IMR-90 (cell line): ENCODE results near the gene AWAT1. TPM values are rescaled to one million over a fixed set of nuclear protein-coding genes. Genes with fewer than 3 reads are reported as not detected.

Experiments
- ATAC-seq: fragments of 200-7000 bp; cut with Tn5 transposase; 2 replicates; pipeline ENCODE4 v1.9.1; 2020; ENCODE audit warnings: low read depth, mild to moderate bottlenecking, moderate library complexity
- BruUV-seq: library from RNA; stranded (reverse); fragments of 400-500 nt; replicated peaks from 2 replicates; lab custom pipeline; 2021; lab: Mats Ljungman, UMichigan
- CTCF ChIA-PET: fragments of 300-600 bp; formaldehyde crosslinking; extraction: SDS; loops from one replicate; lab custom pipeline; 2021; ENCODE audit warnings: antibody characterized with exemption; lab: Yijun Ruan, JAX
- POLR2A ChIA-PET: fragments of 300-600 bp; sonication (Branson Sonifier 250); formaldehyde crosslinking; loops from one replicate; lab custom pipeline; 2022; ENCODE audit warnings: antibody characterized with exemption; ENCODE audit not compliant: unreplicated experiment; lab: Charles Lee
- DNase-seq: peaks from one replicate; pipeline ENCODE4 v3.0.0; 2013
- H2AFZ ChIP-seq: replicated peaks from 2 replicates; pipeline ENCODE3; 2013; ENCODE audit warnings: low read length, mild to moderate bottlenecking; ENCODE audit not compliant: poor library complexity
- H2AK5ac ChIP-seq: 2 replicates; pipeline ENCODE4 v1.6.1; 2013; ENCODE audit warnings: low read depth, low read length, inconsistent platforms
- H2AK9ac ChIP-seq: replicated peaks from 2 replicates; pipeline ENCODE3; 2013; ENCODE audit warnings: mild to moderate bottlenecking, low read depth, low read length, moderate library complexity; ENCODE audit not compliant: poor library complexity
- H2BK120ac ChIP-seq: 2 replicates; pipeline ENCODE4 v1.6.1; 2013; ENCODE audit warnings: low read depth, low read length, inconsistent platforms
- H2BK15ac ChIP-seq: 3 replicates; pipeline ENCODE4 v1.6.1; 2013; ENCODE audit warnings: low read depth, low read length, inconsistent platforms
- H2BK20ac ChIP-seq: 2 replicates; pipeline ENCODE4 v1.6.1; 2013; ENCODE audit warnings: low read depth, mild to moderate bottlenecking, inconsistent platforms, low read length, moderate library complexity
- H2BK5ac ChIP-seq: 2 replicates; pipeline ENCODE4 v1.6.1; 2013; ENCODE audit warnings: mild to moderate bottlenecking, low read depth, low read length, inconsistent platforms; ENCODE audit not compliant: poor library complexity, severe bottlenecking
- H3K14ac ChIP-seq: replicated peaks from 2 replicates; pipeline ENCODE4 v1.6.1; 2013; ENCODE audit warnings: low read depth, low read length, inconsistent platforms
- H3K18ac ChIP-seq: 2 replicates; pipeline ENCODE4 v1.6.1; 2013; ENCODE audit warnings: low read depth, low read length, control low read depth
- H3K23ac ChIP-seq: 2 replicates; pipeline ENCODE4 v1.6.1; 2013; ENCODE audit warnings: low read depth, low read length, inconsistent platforms
- H3K27ac ChIP-seq: 2 replicates; pipeline ENCODE4 v1.5.1; 2013; ENCODE audit warnings: mild to moderate bottlenecking, control low read depth, low read length; ENCODE audit not compliant: insufficient read depth
- H3K27me3 ChIP-seq: 2 replicates; pipeline ENCODE4 v1.6.1; 2013; ENCODE audit warnings: low read length; ENCODE audit not compliant: control insufficient read depth, insufficient read depth
- H3K36me3 ChIP-seq: 2 replicates; pipeline ENCODE4 v1.6.1; 2013; ENCODE audit warnings: low read length, mixed read lengths; ENCODE audit not compliant: control insufficient read depth, insufficient read depth
- H3K4ac ChIP-seq: 2 replicates; pipeline ENCODE4 v1.6.1; 2013; ENCODE audit warnings: low read depth, low read length, inconsistent platforms
- H3K4me1 ChIP-seq: 2 replicates; pipeline ENCODE4 v1.6.1; 2013; ENCODE audit warnings: low read length, mixed read lengths; ENCODE audit not compliant: control insufficient read depth, insufficient read depth
- H3K4me2 ChIP-seq: 2 replicates; pipeline ENCODE4 v1.6.1; 2013; ENCODE audit warnings: low read depth, mild to moderate bottlenecking, control low read depth, low read length, moderate library complexity
- H3K4me3 ChIP-seq: 2 replicates; pipeline ENCODE4 v1.5.1; 2013; ENCODE audit warnings: low read depth, mild to moderate bottlenecking, control low read depth, low read length, moderate library complexity; ENCODE audit not compliant: insufficient read depth
- H3K56ac ChIP-seq: 2 replicates; pipeline ENCODE4 v1.6.1; 2013; ENCODE audit warnings: low read length, inconsistent platforms; ENCODE audit not compliant: insufficient read depth; ENCODE audit errors: extremely low read depth
- H3K79me1 ChIP-seq, 2 experiments: 2 replicates each; pipeline ENCODE4 v1.6.1; 2013; ENCODE audit warnings: low read length in 2 of 2, inconsistent platforms in 1 of 2, low read depth in 1 of 2
- H3K9ac ChIP-seq: 2 replicates; pipeline ENCODE4 v1.6.1; 2013; ENCODE audit warnings: low read depth, low read length, control low read depth
- H3K9me1 ChIP-seq: 2 replicates; pipeline ENCODE4 v1.6.1; 2013; ENCODE audit warnings: low read length, inconsistent platforms; ENCODE audit not compliant: insufficient read depth
- H3K9me3 ChIP-seq: 2 replicates; pipeline ENCODE4 v1.6.1; 2013; ENCODE audit warnings: low read length; ENCODE audit not compliant: control insufficient read depth, insufficient read depth
- H4K20me1 ChIP-seq: 2 replicates; pipeline ENCODE4 v1.6.1; 2013; ENCODE audit warnings: low read length, inconsistent platforms; ENCODE audit not compliant: insufficient read depth
- H4K5ac ChIP-seq: 2 replicates; pipeline ENCODE4 v1.6.1; 2013; ENCODE audit warnings: mild to moderate bottlenecking, low read depth, low read length, control low read depth
- H4K8ac ChIP-seq, 2 experiments: 2 replicates each; pipeline ENCODE4 v1.6.1; 2013; ENCODE audit warnings: low read depth in 2 of 2, low read length in 2 of 2, control low read depth in 1 of 2, inconsistent platforms in 1 of 2
- H4K91ac ChIP-seq: 2 replicates; pipeline ENCODE4 v1.6.1; 2013; ENCODE audit warnings: low read depth, low read length, inconsistent platforms; ENCODE audit not compliant: insufficient read depth
- BHLHE40 ChIP-seq: fragments of 150-350 bp; IDR thresholded peaks from 2 replicates; pipeline ENCODE4 v1.6.1; 2016; ENCODE audit warnings: mild to moderate bottlenecking, low read depth, low read length
- CEBPB ChIP-seq: IDR thresholded peaks from 2 replicates; pipeline ENCODE4 v1.6.1; 2012; ENCODE audit warnings: low read depth, low read length, improper control_type of control experiment
- CHD1 ChIP-seq: IDR thresholded peaks from 2 replicates; pipeline ENCODE4 v1.6.1; 2012; ENCODE audit warnings: low read depth, low read length, improper control_type of control experiment
- FOS ChIP-seq: fragments of 150-350 bp; IDR thresholded peaks from 2 replicates; pipeline ENCODE4 v1.6.1; 2016; ENCODE audit warnings: low read depth, low read length
- MAFK ChIP-seq: IDR thresholded peaks from 2 replicates; pipeline ENCODE4 v1.6.1; 2012; ENCODE audit warnings: low read depth, low read length, improper control_type of control experiment
- MAZ ChIP-seq: IDR thresholded peaks from 2 replicates; pipeline ENCODE4 v1.6.1; 2012; ENCODE audit warnings: low read depth, mild to moderate bottlenecking, low read length, improper control_type of control experiment, moderate library complexity, borderline replicate concordance
- MXI1 ChIP-seq: IDR thresholded peaks from 2 replicates; pipeline ENCODE4 v1.6.1; 2012; ENCODE audit warnings: low read depth, mild to moderate bottlenecking, low read length, moderate library complexity, borderline replicate concordance
- NFE2L2 ChIP-seq: fragments of 150-350 bp; IDR thresholded peaks from 2 replicates; pipeline ENCODE4 v1.6.1; 2016; ENCODE audit warnings: low read depth, mild to moderate bottlenecking, low read length
- POLR2A ChIP-seq: IDR thresholded peaks from 2 replicates; pipeline ENCODE4 v1.6.1; 2012; ENCODE audit warnings: mild to moderate bottlenecking, low read depth, low read length
- RAD21 ChIP-seq: IDR thresholded peaks from 2 replicates; pipeline ENCODE4 v1.6.1; 2012; ENCODE audit warnings: low read length, improper control_type of control experiment
- RCOR1 ChIP-seq: IDR thresholded peaks from 2 replicates; pipeline ENCODE4 v1.6.1; 2012; ENCODE audit warnings: mild to moderate bottlenecking, low read length, improper control_type of control experiment; ENCODE audit not compliant: insufficient replicate concordance
- RFX5 ChIP-seq: IDR thresholded peaks from 2 replicates; pipeline ENCODE4 v1.8.0; 2012; ENCODE audit warnings: low read depth, mild to moderate bottlenecking, low read length, moderate library complexity
- SMC3 ChIP-seq: fragments of 150-350 bp; IDR thresholded peaks from 2 replicates; pipeline ENCODE4 v1.6.1; 2016; ENCODE audit warnings: low read depth, mild to moderate bottlenecking, antibody characterized with exemption, low read length, moderate library complexity
- WGBS, 2 experiments: methylation state at CpG; one replicate each; pipeline versions ENCODE4 v1.1.5 to v1.1.7; 2013; ENCODE audit warnings: missing lambda C conversion rate in 2 of 2; ENCODE audit not compliant: insufficient read length in 1 of 2; ENCODE audit errors: extremely low coverage in 2 of 2; 5-methylcytosine and 5-hydroxymethylcytosine counted together
- dilution Hi-C: fragments of 300-500 bp; cut with HindIII; formaldehyde crosslinking; loops from one replicate; pipeline ENCODE4 v1.14.3; 2018; ENCODE audit warnings: low sequenced_read_pairs; ENCODE audit not compliant: unreplicated experiment
- in situ Hi-C: fragments of 300-500 bp; cut with MboI; formaldehyde crosslinking; loops from 3 replicates; pipeline ENCODE4 v1.14.3; 2019; ENCODE audit warnings: low sequenced_read_pairs, inconsistent platforms, mixed read lengths
- intact Hi-C: fragments of 100-400 bp; cut with micrococcal nuclease; formaldehyde crosslinking; loops from 2 replicates; pipeline ENCODE4 v1.10.0; 2022
- polyA plus RNA-seq, 3 experiments: library from polyadenylated mRNA; depleted of rRNA; stranded (reverse); fragments of >200 nt; gene quantifications; 2 replicates each; pipeline ENCODE4 v1.2.3, GENCODE V29; 2012; ENCODE audit warnings: low replicate concordance in 1 of 3
- total RNA-seq: library from RNA; depleted of rRNA; stranded (reverse); fragments of >200 nt; gene quantifications from 2 replicates; pipeline ENCODE4 v1.2.3, GENCODE V29; 2012
- TF ChIP-seq, protein P1 (sequence below): conservative IDR thresholded peaks from 2 replicates; pipeline ENCODE4 v1.5.1; 2012; ENCODE audit warnings: mild to moderate bottlenecking, low read depth, low read length, improper control_type of control experiment
- TF ChIP-seq, protein P2 (sequence below): fragments of 150-350 bp; IDR thresholded peaks from 2 replicates; pipeline ENCODE4 v1.6.1; 2017; ENCODE audit warnings: mild to moderate bottlenecking, antibody characterized with exemption, low read length, low read depth
- TF ChIP-seq, protein P3 (sequence below): fragments of 150-350 bp; IDR thresholded peaks from 2 replicates; pipeline ENCODE4 v1.6.1; 2016; ENCODE audit warnings: low read depth, mild to moderate bottlenecking, low read length, moderate library complexity, borderline replicate concordance

The AWAT1 gene
- total and polyA plus RNA-seq, 2 of the 4 experiments (the other 2 are of a cell fraction): not detected

DNA sequence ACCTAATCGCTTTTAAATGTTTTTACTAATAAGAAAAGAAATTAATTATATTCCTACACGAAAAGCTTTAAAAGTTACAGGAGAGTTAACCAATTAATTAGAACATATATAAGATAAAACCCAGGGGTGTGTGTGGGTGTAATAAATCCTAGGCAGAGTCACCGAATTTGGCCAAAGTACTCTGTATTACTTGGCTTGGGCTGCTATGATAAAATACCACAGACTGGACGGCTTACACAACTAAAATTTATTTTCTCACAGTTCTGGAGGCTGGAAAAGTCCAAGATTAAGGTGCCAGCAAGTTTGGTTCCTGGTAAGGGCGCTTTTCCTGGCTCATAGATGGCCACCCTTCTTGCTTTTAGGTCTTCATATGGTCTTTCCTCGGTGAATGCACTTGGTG is 10.4 kb downstream of the AWAT1 start:
- Histone ChIP-seq H3K4me2 (no peak overlapping the region), H3K9me1 (no peaks in the 10 kb centered on the region), H3K27me3 (peaks cover 6% of the 10 kb centered on the region), H3K27ac (no peak overlapping the region), H3K14ac (no peak overlapping the region), H3K23ac (no peak overlapping the region), H3K9ac (no peak overlapping the region), H2BK5ac (no peak overlapping the region), H4K20me1 (no peaks in the 10 kb centered on the region), H2AK5ac (no peak overlapping the region), H3K56ac (no peak overlapping the region), H2AK9ac (no peak overlapping the region), H2BK20ac (no peak overlapping the region), H4K8ac (no peak overlapping the region), H3K4me1 (no peaks in the 10 kb centered on the region), H3K4ac (no peak overlapping the region), H4K5ac (no peak overlapping the region), H3K36me3 (no peaks in the 10 kb centered on the region), H2BK15ac (no peak overlapping the region), H2AFZ (no peak overlapping the region), H3K9me3 (no peaks in the 10 kb centered on the region), H3K4me3 (no peak overlapping the region), H3K18ac (no peak overlapping the region), H2BK120ac (no peak overlapping the region), H4K91ac (no peak overlapping the region), H3K79me1 (no peaks in the 10 kb centered on the region)
- intact Hi-C loops: no loop called here
- in situ Hi-C loops: no loop called here
- no peak for ATAC-seq
- no peak for DNase-seq
- ChIA-PET CTCF (interaction anchor here (0.5 kb wide), 1 partner anchor 142 kb away, joined by 5 read pairs; no protein-coding TSS in a partner anchor), POLR2A (no interaction called here)
- no TSS peak for BruUV-seq
- dilution Hi-C loops: no loop called here
- TF ChIP-seq, protein P1, sequence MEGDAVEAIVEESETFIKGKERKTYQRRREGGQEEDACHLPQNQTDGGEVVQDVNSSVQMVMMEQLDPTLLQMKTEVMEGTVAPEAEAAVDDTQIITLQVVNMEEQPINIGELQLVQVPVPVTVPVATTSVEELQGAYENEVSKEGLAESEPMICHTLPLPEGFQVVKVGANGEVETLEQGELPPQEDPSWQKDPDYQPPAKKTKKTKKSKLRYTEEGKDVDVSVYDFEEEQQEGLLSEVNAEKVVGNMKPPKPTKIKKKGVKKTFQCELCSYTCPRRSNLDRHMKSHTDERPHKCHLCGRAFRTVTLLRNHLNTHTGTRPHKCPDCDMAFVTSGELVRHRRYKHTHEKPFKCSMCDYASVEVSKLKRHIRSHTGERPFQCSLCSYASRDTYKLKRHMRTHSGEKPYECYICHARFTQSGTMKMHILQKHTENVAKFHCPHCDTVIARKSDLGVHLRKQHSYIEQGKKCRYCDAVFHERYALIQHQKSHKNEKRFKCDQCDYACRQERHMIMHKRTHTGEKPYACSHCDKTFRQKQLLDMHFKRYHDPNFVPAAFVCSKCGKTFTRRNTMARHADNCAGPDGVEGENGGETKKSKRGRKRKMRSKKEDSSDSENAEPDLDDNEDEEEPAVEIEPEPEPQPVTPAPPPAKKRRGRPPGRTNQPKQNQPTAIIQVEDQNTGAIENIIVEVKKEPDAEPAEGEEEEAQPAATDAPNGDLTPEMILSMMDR: no peak
- TF ChIP-seq MAZ (no peak), RCOR1 (no peak), CHD1 (no peak), POLR2A (no peak), BHLHE40 (no peak), MAFK (no peak), NFE2L2 (no peak), SMC3 (no peak), RFX5 (no peak), FOS (no peak), CEBPB (no peak), RAD21 (no peak), MXI1 (no peak)
- TF ChIP-seq, protein P2, sequence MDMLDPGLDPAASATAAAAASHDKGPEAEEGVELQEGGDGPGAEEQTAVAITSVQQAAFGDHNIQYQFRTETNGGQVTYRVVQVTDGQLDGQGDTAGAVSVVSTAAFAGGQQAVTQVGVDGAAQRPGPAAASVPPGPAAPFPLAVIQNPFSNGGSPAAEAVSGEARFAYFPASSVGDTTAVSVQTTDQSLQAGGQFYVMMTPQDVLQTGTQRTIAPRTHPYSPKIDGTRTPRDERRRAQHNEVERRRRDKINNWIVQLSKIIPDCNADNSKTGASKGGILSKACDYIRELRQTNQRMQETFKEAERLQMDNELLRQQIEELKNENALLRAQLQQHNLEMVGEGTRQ: no peak
- TF ChIP-seq, protein P3, sequence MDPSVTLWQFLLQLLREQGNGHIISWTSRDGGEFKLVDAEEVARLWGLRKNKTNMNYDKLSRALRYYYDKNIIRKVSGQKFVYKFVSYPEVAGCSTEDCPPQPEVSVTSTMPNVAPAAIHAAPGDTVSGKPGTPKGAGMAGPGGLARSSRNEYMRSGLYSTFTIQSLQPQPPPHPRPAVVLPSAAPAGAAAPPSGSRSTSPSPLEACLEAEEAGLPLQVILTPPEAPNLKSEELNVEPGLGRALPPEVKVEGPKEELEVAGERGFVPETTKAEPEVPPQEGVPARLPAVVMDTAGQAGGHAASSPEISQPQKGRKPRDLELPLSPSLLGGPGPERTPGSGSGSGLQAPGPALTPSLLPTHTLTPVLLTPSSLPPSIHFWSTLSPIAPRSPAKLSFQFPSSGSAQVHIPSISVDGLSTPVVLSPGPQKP: no peak
- no CpG with 5 or more reads among the region's 6 CpGs for WGBS, 2 experiments
